SK-N-SH (cell line): ENCODE results near the gene ADAMTSL1. TPM values are rescaled to one million over a fixed set of nuclear protein-coding genes. Genes with fewer than 3 reads are reported as not detected.
A peak's percentile ranks its signal among the peaks of the same experiment; 100 is the strongest.

ENCODE experiments used
- CTCF ChIA-PET: fragments of 300-600, 350-600 bp; formaldehyde crosslinking; extraction: SDS; loops from one replicate; lab custom pipeline; 2021; lab: Yijun Ruan, JAX
- POLR2A ChIA-PET: fragments of 350-600 bp; sonication (Branson Sonifier 250); formaldehyde crosslinking; extraction: SDS; loops from one replicate; lab custom pipeline; 2020; ENCODE audit warnings: antibody characterized with exemption, inconsistent platforms; lab: Yijun Ruan, JAX
- DNase-seq: peaks from one replicate; pipeline ENCODE4 v3.0.0; 2012
- H2AFZ ChIP-seq: fragments of 200-600 bp; sonication (generic); 2 replicates; pipeline ENCODE4 v1.8.1; 2016; ENCODE audit warnings: antibody characterized with exemption, mild to moderate bottlenecking, low read depth
- H3F3A ChIP-seq: fragments of 200-600 bp; sonication (generic); replicated peaks from 2 replicates; pipeline ENCODE3; 2016; ENCODE audit warnings: antibody characterized with exemption, mild to moderate bottlenecking; ENCODE audit not compliant: insufficient read depth
- H3K27ac ChIP-seq, 2 experiments: fragments of 200-500 bp in 1 of 2; fragments of 200-600 bp in 1 of 2; sonication (Bioruptor generic) in 1 of 2; sonication (generic), shearing (Covaris generic) in 1 of 2; 2 replicates each; pipeline versions ENCODE4 v1.5.1 to v1.6.1; 2014 to 2016; ENCODE audit warnings: low read depth in 2 of 2, inconsistent platforms in 1 of 2, low read length in 1 of 2, mild to moderate bottlenecking in 1 of 2, mixed read lengths in 1 of 2
- H3K27me3 ChIP-seq: fragments of 200-600 bp; sonication (generic), shearing (Covaris generic); 2 replicates; pipeline ENCODE4 v1.6.1; 2016; ENCODE audit warnings: mixed run types; ENCODE audit not compliant: insufficient read depth
- H3K36me3 ChIP-seq, 2 experiments: fragments of 200-500 bp in 1 of 2; fragments of 200-600 bp in 1 of 2; sonication (Bioruptor generic) in 1 of 2; sonication (generic) in 1 of 2; replicated peaks in 1 of 2; 2 replicates each; pipeline versions ENCODE3 to v1.5.1; 2014 to 2016; ENCODE audit warnings: low read length in 1 of 2, mild to moderate bottlenecking in 1 of 2; ENCODE audit not compliant: insufficient read depth in 2 of 2, control insufficient read depth in 1 of 2
- H3K4me1 ChIP-seq, 2 experiments: fragments of 200-500 bp in 1 of 2; fragments of 200-600 bp in 1 of 2; sonication (Bioruptor generic) in 1 of 2; sonication (generic), shearing (Covaris generic) in 1 of 2; 2 replicates each; pipeline versions ENCODE4 v1.5.1 to v1.6.1; 2014 to 2016; ENCODE audit warnings: low read depth in 1 of 2, low read length in 1 of 2, mixed run types in 1 of 2; ENCODE audit not compliant: insufficient read depth in 2 of 2, control insufficient read depth in 1 of 2
- H3K4me2 ChIP-seq: fragments of 200-600 bp; sonication (generic), shearing (Covaris generic); 2 replicates; pipeline ENCODE4 v1.6.1; 2017; ENCODE audit warnings: mixed run types
- H3K4me3 ChIP-seq, 2 experiments: fragments of 200-500 bp in 1 of 2; fragments of 200-600 bp in 1 of 2; sonication (Bioruptor generic) in 1 of 2; sonication (generic), shearing (Covaris generic) in 1 of 2; 2 replicates each; pipeline versions ENCODE4 v1.5.1 to v1.8.1; 2014 to 2016; ENCODE audit warnings: low read depth in 2 of 2, inconsistent platforms in 1 of 2, low read length in 1 of 2, mild to moderate bottlenecking in 1 of 2, mixed read lengths in 1 of 2, moderate library complexity in 1 of 2
- H3K79me2 ChIP-seq: fragments of 200-600 bp; sonication (generic); 2 replicates; pipeline ENCODE4 v1.8.1; 2017; ENCODE audit warnings: mild to moderate bottlenecking; ENCODE audit not compliant: insufficient read depth
- H3K9ac ChIP-seq: fragments of 200-600 bp; sonication (generic); 2 replicates; pipeline ENCODE4 v1.6.1; 2017; ENCODE audit warnings: mixed run types
- H3K9me2 ChIP-seq: fragments of 200-600 bp; sonication (generic); 2 replicates; pipeline ENCODE4 v1.6.1; 2017; ENCODE audit warnings: mixed run types
- H3K9me3 ChIP-seq: fragments of 200-600 bp; sonication (generic); 2 replicates; pipeline ENCODE4 v1.6.1; 2017; ENCODE audit warnings: mixed run types, mild to moderate bottlenecking, moderate library complexity
- H4K20me1 ChIP-seq: fragments of 200-600 bp; sonication (generic); 2 replicates; pipeline ENCODE4 v1.6.1; 2017; ENCODE audit warnings: mild to moderate bottlenecking, mixed run types; ENCODE audit not compliant: insufficient read depth
- EP300 ChIP-seq, 2 experiments: IDR thresholded peaks; 2 replicates each; pipeline versions ENCODE4 v1.4.0 to v1.6.1; 2012; ENCODE audit warnings: borderline replicate concordance in 1 of 2, low read depth in 1 of 2, low read length in 1 of 2
- MXI1 ChIP-seq: IDR thresholded peaks from 2 replicates; pipeline ENCODE4 v1.6.1; 2012; ENCODE audit warnings: mild to moderate bottlenecking, low read depth, low read length, improper control_type of control experiment
- TAF1 ChIP-seq: IDR thresholded peaks from 2 replicates; pipeline ENCODE4 v1.6.1; 2012; ENCODE audit warnings: low read depth, mild to moderate bottlenecking, low read length, moderate library complexity, borderline replicate concordance
- TCF12 ChIP-seq: IDR thresholded peaks from 2 replicates; pipeline ENCODE4 v1.4.0; 2012
- WGBS: methylation state at CpG from one replicate; pipeline ENCODE4 v1.1.6; 2017; ENCODE audit warnings: low lambda C conversion rate; 5-methylcytosine and 5-hydroxymethylcytosine counted together
- polyA plus RNA-seq, 3 experiments: library from polyadenylated mRNA; depleted of rRNA; stranded (reverse); fragments of >200 nt; gene quantifications; 2 replicates each; pipeline ENCODE4 v1.2.3, GENCODE V29; 2012
- TF ChIP-seq, protein P1 (sequence below): IDR thresholded peaks from 2 replicates; pipeline ENCODE4 v1.4.0; 2012; ENCODE audit warnings: low read depth, borderline replicate concordance
- TF ChIP-seq, protein P2 (sequence below): IDR thresholded peaks from 2 replicates; pipeline ENCODE4 v1.6.1; 2012; ENCODE audit warnings: mild to moderate bottlenecking, low read depth, low read length, moderate library complexity

Gene ADAMTSL1
- polyA plus RNA-seq, 1 of the 3 experiments (the other 2 are of a cell fraction) = 114 TPM

DNA sequence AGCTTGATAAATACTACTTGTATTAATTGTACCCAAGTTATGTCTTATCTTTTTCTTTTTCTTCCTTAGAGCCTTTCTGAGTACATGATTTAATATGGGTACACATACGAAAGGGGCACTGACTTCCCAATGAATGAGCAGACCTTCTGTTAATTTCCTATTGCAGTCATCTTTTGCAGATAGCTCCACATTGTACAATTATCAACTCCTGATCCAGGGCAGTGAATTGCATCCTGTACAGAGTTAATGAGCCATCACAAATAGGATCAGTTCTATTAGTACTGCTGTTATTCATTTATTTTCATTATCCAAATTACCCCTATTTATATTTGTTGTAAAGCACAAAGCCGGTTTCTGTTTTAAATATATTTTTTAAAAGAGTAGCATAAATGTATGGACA is 105.6 kb downstream of the ADAMTSL1 start:
- no peak overlapping the region for H3K4me3 ChIP-seq
- H3K27ac ChIP-seq = peak overlapping the region in 1 of 2 experiments; percentile 48; a peak in 2 of 4 replicates
- no peak for DNase-seq
- H2AFZ ChIP-seq = no peak overlapping the region
- H3K9ac ChIP-seq = peak overlapping the region; percentile 12; the same call in 1 of the 2 replicates
- peaks cover 0 to 3% of the 10 kb centered on the region in 2 experiments; a peak in 2 of 4 replicates for H3K4me1 ChIP-seq
- peaks cover 53% of the 10 kb centered on the region for H3K79me2 ChIP-seq
- 0 out of 2 replicates have a peak overlapping the region, but pooled peaks have one; percentile 34 for H3K4me2 ChIP-seq
- H4K20me1 ChIP-seq = no peaks in the 10 kb centered on the region
- ChIA-PET POLR2A (no interaction called here), CTCF (no interaction called here)
- no peaks in the 10 kb centered on the region for H3K9me2 ChIP-seq
- H3K9me3 ChIP-seq = no peaks in the 10 kb centered on the region
- H3F3A ChIP-seq = peaks cover 21% of the 10 kb centered on the region
- H3K36me3 ChIP-seq = peaks cover 0 to 67% of the 10 kb centered on the region in 2 experiments
- H3K27me3 ChIP-seq = no peaks in the 10 kb centered on the region
- TF ChIP-seq, protein P1, sequence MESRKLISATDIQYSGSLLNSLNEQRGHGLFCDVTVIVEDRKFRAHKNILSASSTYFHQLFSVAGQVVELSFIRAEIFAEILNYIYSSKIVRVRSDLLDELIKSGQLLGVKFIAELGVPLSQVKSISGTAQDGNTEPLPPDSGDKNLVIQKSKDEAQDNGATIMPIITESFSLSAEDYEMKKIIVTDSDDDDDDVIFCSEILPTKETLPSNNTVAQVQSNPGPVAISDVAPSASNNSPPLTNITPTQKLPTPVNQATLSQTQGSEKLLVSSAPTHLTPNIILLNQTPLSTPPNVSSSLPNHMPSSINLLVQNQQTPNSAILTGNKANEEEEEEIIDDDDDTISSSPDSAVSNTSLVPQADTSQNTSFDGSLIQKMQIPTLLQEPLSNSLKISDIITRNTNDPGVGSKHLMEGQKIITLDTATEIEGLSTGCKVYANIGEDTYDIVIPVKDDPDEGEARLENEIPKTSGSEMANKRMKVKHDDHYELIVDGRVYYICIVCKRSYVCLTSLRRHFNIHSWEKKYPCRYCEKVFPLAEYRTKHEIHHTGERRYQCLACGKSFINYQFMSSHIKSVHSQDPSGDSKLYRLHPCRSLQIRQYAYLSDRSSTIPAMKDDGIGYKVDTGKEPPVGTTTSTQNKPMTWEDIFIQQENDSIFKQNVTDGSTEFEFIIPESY = no peak
- TF ChIP-seq, protein P2, sequence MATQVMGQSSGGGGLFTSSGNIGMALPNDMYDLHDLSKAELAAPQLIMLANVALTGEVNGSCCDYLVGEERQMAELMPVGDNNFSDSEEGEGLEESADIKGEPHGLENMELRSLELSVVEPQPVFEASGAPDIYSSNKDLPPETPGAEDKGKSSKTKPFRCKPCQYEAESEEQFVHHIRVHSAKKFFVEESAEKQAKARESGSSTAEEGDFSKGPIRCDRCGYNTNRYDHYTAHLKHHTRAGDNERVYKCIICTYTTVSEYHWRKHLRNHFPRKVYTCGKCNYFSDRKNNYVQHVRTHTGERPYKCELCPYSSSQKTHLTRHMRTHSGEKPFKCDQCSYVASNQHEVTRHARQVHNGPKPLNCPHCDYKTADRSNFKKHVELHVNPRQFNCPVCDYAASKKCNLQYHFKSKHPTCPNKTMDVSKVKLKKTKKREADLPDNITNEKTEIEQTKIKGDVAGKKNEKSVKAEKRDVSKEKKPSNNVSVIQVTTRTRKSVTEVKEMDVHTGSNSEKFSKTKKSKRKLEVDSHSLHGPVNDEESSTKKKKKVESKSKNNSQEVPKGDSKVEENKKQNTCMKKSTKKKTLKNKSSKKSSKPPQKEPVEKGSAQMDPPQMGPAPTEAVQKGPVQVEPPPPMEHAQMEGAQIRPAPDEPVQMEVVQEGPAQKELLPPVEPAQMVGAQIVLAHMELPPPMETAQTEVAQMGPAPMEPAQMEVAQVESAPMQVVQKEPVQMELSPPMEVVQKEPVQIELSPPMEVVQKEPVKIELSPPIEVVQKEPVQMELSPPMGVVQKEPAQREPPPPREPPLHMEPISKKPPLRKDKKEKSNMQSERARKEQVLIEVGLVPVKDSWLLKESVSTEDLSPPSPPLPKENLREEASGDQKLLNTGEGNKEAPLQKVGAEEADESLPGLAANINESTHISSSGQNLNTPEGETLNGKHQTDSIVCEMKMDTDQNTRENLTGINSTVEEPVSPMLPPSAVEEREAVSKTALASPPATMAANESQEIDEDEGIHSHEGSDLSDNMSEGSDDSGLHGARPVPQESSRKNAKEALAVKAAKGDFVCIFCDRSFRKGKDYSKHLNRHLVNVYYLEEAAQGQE = no peak
- TF ChIP-seq MXI1 = no peak
- no peak for TF ChIP-seq EP300 (IDR thresholded peaks at IDR 0.05; ENCODE audit: borderline replicate concordance in 1 of 2, low read depth in 1 of 2, low read length in 1 of 2)
- 79% methylated on average over 2 of the region's 2 CpGs for WGBS

DNA sequence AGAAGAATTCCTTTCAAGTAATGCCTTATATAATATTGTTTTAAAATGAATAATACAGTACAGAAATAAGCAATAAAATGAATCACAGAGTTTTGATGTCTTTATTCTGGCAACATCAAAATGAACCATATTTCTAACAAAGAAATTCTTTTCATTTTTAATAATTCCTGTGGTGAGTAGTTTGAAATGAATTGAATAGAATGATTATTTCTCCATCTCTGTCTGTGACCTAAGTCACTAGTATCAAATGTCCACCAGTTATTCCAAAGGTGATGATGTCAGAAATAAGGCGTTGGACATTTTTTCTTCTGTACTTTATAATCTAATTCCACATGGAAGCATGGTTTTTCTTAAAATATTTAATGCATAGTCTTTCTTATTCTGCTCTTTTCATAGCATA is 106.2 kb downstream of the ADAMTSL1 start:
- no peaks in the 10 kb centered on the region for H3K9me3 ChIP-seq
- peaks cover 0 to 67% of the 10 kb centered on the region in 2 experiments for H3K36me3 ChIP-seq
- no peak overlapping the region for H3K4me2 ChIP-seq
- ChIA-PET POLR2A (no interaction called here), CTCF (no interaction called here)
- H3F3A ChIP-seq = peaks cover 27% of the 10 kb centered on the region
- H3K27me3 ChIP-seq = no peaks in the 10 kb centered on the region
- WGBS = 59% methylated on average over 1 of the region's 1 CpG
- H3K4me3 ChIP-seq = no peak overlapping the region
- H2AFZ ChIP-seq = no peak overlapping the region
- TF ChIP-seq TCF12 (peak; percentile 10; the same call in 1 of the 2 replicates), TAF1 (no peak)
- H3K9me2 ChIP-seq = no peaks in the 10 kb centered on the region
- H3K79me2 ChIP-seq = peaks cover 48% of the 10 kb centered on the region
- DNase-seq = no peak
- H4K20me1 ChIP-seq = no peaks in the 10 kb centered on the region
- no peak overlapping the region; the same call in 1 of the 2 replicates for H3K9ac ChIP-seq
- peaks cover 0 to 3% of the 10 kb centered on the region in 2 experiments; a peak in 2 of 4 replicates for H3K4me1 ChIP-seq
- H3K27ac ChIP-seq = peak overlapping the region in 1 of 2 experiments; percentile 48; a peak in 2 of 4 replicates
